Keratinocyte (primary cell): ENCODE data around the gene GIN1. TPM values are rescaled to one million over a fixed set of nuclear protein-coding genes. Genes with fewer than 3 reads are reported as not detected.
"Not testable (repeated sequence)": the region's sequence is repeated elsewhere in the genome, so short reads cannot be mapped to it uniquely, and the experiment has no call there.

Source experiments
- DNase-seq: peaks from one replicate; pipeline ENCODE4 v3.0.0-alpha.2; 2011; ENCODE audit warnings: low read depth, missing footprints, low spot score
- FAIRE-seq: peaks from 2 replicates; lab custom pipeline; 2011; peaks lifted over from hg19 to GRCh38; lab: Jason Lieb, UNC
- H2AFZ ChIP-seq: 2 replicates; pipeline ENCODE4 v1.6.0; 2012; ENCODE audit warnings: low read length, control low read depth, inconsistent platforms; ENCODE audit not compliant: control insufficient read depth
- H3K27ac ChIP-seq: 2 replicates; pipeline ENCODE4 v1.5.1; 2011; ENCODE audit warnings: low read length; ENCODE audit not compliant: control insufficient read depth, insufficient read depth
- H3K27me3 ChIP-seq: 3 replicates; pipeline ENCODE4 v1.6.0; 2011; ENCODE audit warnings: low read length; ENCODE audit not compliant: control insufficient read depth, insufficient read depth; ENCODE audit errors: extremely low read depth
- H3K36me3 ChIP-seq, 2 experiments: 2 replicates in 1 of 2; 3 replicates in 1 of 2; pipeline ENCODE4 v1.5.1; 2011; ENCODE audit warnings: low read length in 2 of 2, mild to moderate bottlenecking in 1 of 2; ENCODE audit not compliant: control insufficient read depth in 2 of 2, insufficient read depth in 2 of 2; ENCODE audit errors: extremely low read depth in 1 of 2
- H3K4me1 ChIP-seq: 3 replicates; pipeline ENCODE4 v1.5.1; 2011; ENCODE audit warnings: low read length; ENCODE audit not compliant: control insufficient read depth, insufficient read depth; ENCODE audit errors: extremely low read depth
- H3K4me2 ChIP-seq: 3 replicates; pipeline ENCODE4 v1.6.0; 2011; ENCODE audit warnings: low read depth, low read length; ENCODE audit not compliant: control insufficient read depth, insufficient read depth; ENCODE audit errors: extremely low read depth
- H3K4me3 ChIP-seq, 3 experiments: fragments of 200-600 bp in 1 of 3; sonication (generic) in 1 of 3; 2 replicates in 2 of 3; 3 replicates in 1 of 3; pipeline ENCODE4 v1.5.1; 2011 to 2016; ENCODE audit warnings: low read length in 3 of 3, mild to moderate bottlenecking in 3 of 3, control low read depth in 2 of 3, inconsistent platforms in 1 of 3, low read depth in 1 of 3, mixed read lengths in 1 of 3, mixed run types in 1 of 3, moderate library complexity in 1 of 3; ENCODE audit not compliant: control insufficient read depth in 2 of 3, insufficient read depth in 2 of 3; ENCODE audit errors: extremely low read depth in 1 of 3
- H3K79me2 ChIP-seq: 2 replicates; pipeline ENCODE4 v1.6.0; 2012; ENCODE audit warnings: low read length; ENCODE audit not compliant: control insufficient read depth, insufficient read depth
- H3K9ac ChIP-seq: 3 replicates; pipeline ENCODE4 v1.6.0; 2011; ENCODE audit warnings: low read length; ENCODE audit not compliant: control insufficient read depth, insufficient read depth; ENCODE audit errors: extremely low read depth
- H3K9me1 ChIP-seq: 3 replicates; pipeline ENCODE4 v1.6.0; 2011; ENCODE audit warnings: low read length; ENCODE audit not compliant: control insufficient read depth, insufficient read depth; ENCODE audit errors: extremely low read depth
- H3K9me3 ChIP-seq: 2 replicates; pipeline ENCODE4 v1.5.1; 2012; ENCODE audit warnings: low read depth, low read length; ENCODE audit not compliant: control insufficient read depth
- H4K20me1 ChIP-seq: 3 replicates; pipeline ENCODE4 v1.6.0; 2011; ENCODE audit warnings: low read length; ENCODE audit not compliant: control insufficient read depth, insufficient read depth; ENCODE audit errors: extremely low read depth
- CTCF ChIP-seq, 3 experiments: IDR thresholded peaks in 1 of 3; conservative IDR thresholded peaks in 1 of 3; optimal IDR thresholded peaks in 1 of 3; 2 replicates in 2 of 3; 3 replicates in 1 of 3; pipeline versions ENCODE3 to v1.5.1; 2011; ENCODE audit warnings: low read length in 3 of 3, mild to moderate bottlenecking in 3 of 3, moderate library complexity in 2 of 3, control low read depth in 1 of 3, inconsistent platforms in 1 of 3; ENCODE audit not compliant: insufficient read depth in 2 of 3; ENCODE audit errors: extremely low read depth in 1 of 3
- EZH2 ChIP-seq: IDR thresholded peaks from one replicate; pipeline ENCODE4 v1.6.1; 2012; ENCODE audit warnings: inconsistent platforms, mild to moderate bottlenecking, low read length, moderate library complexity
- dilution Hi-C: fragments of 300-500 bp; cut with MboI; formaldehyde crosslinking; loops from one replicate; pipeline ENCODE4 v1.7.0; 2020; ENCODE audit warnings: low sequenced_read_pairs; ENCODE audit not compliant: extremely low pct_ligation_motif_present
- polyA plus RNA-seq, 5 experiments: library from polyadenylated mRNA; depleted of rRNA in 3 of 5; stranded (reverse) in 3 of 5; stranded (forward) in 1 of 5; unstranded in 1 of 5; fragments of >200 nt; gene quantifications; 1 replicate in 1 of 5; 2 replicates in 3 of 5; 3 replicates in 1 of 5; pipeline versions ENCODE4 v1.2.1 to v1.2.3, GENCODE V29; 2011 to 2012; ENCODE audit warnings: missing spikeins in 2 of 5, low read depth in 1 of 5, low replicate concordance in 1 of 5

Gene GIN1
- polyA plus RNA-seq, 1 donor (not counting 4 experiments of a cell fraction or from before 2014, with no cell fraction given): 8.9 TPM

DNA sequence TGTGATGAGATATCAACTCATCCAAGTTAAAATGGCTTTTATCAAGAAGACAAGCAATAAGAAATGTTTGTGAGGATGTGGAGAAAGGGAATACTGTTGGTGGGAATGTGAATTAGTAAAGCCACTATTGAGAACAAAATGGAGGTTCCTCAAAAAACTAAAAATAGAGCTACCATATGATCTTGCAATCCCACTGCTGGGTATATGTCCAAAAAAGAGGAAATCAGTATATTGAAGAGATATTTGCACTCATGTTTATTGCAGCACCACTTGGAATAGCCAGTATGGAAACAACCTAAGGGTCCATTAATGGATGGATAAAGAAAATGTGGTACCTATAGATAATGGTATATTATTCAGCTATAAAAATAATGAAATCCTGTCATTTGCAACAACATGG lies 25.3 kb upstream of the GIN1 start:
- no peak for TF ChIP-seq CTCF (optimal IDR thresholded peaks at IDR 0.05 in 1 of 3, IDR thresholded peaks at IDR 0.05 in 1 of 3, conservative IDR thresholded peaks at IDR 0.05 in 1 of 3; ENCODE audit: extremely low read depth in 1 of 3, insufficient read depth in 2 of 3, low read length in 3 of 3)
- TF ChIP-seq EZH2: no peak
- FAIRE-seq: no peak

GRCh38 chr5:103142132-103142531 lies 22.2 kb upstream of the GIN1 start:
- FAIRE-seq, DNase-seq, H3K27ac ChIP-seq, H3K4me1 ChIP-seq, H3K79me2 ChIP-seq, dilution Hi-C loops, H4K20me1 ChIP-seq, H3K9ac ChIP-seq, H2AFZ ChIP-seq, H3K36me3 ChIP-seq, H3K9me1 ChIP-seq, H3K27me3 ChIP-seq, H3K4me2 ChIP-seq, H3K9me3 ChIP-seq, H3K4me3 ChIP-seq: not testable (repeated sequence)

More for the DNA sequence above, 25.3 kb upstream of the GIN1 start:
- H3K9me1 ChIP-seq: no peaks in the 10 kb centered on the region
- no peaks in the 10 kb centered on the region for H3K79me2 ChIP-seq
- H3K9ac ChIP-seq: no peak overlapping the region
- no peaks in the 10 kb centered on the region for H4K20me1 ChIP-seq
- no peak overlapping the region for H2AFZ ChIP-seq
- H3K9me3 ChIP-seq: no peaks in the 10 kb centered on the region
- dilution Hi-C loops: no loop called here
- H3K36me3 ChIP-seq: no peaks in the 10 kb centered on the region
- no peak for DNase-seq
- no peaks in the 10 kb centered on the region for H3K27me3 ChIP-seq
- H3K4me3 ChIP-seq: no peak overlapping the region
- no peak overlapping the region for H3K27ac ChIP-seq
- H3K4me2 ChIP-seq: no peak overlapping the region
- H3K4me1 ChIP-seq: no peaks in the 10 kb centered on the region

- DNase-seq (peak; percentile 36), FAIRE-seq (peak; percentile 88)
- Histone ChIP-seq H2AFZ (no peak overlapping the region), H3K27ac (no peak overlapping the region), H3K36me3 (no peaks in the 10 kb centered on the region), H3K9me3 (no peaks in the 10 kb centered on the region), H3K9ac (no peak overlapping the region), H3K4me1 (no peaks in the 10 kb centered on the region), H3K79me2 (no peaks in the 10 kb centered on the region), H3K9me1 (no peaks in the 10 kb centered on the region), H3K27me3 (no peaks in the 10 kb centered on the region), H3K4me2 (no peak overlapping the region), H3K4me3 (no peak overlapping the region), H4K20me1 (no peaks in the 10 kb centered on the region)
- dilution Hi-C loops: no loop called here
- TF ChIP-seq EZH2 (no peak), CTCF (optimal IDR thresholded peaks at IDR 0.05 in 1 of 3, IDR thresholded peaks at IDR 0.05 in 1 of 3, conservative IDR thresholded peaks at IDR 0.05 in 1 of 3; ENCODE audit: extremely low read depth in 1 of 3, insufficient read depth in 2 of 3, low read length in 3 of 3) (peak; percentile 82 to 88 (median 86))
These were observed 19.4 kb upstream of the GIN1 start for GRCh38 chr5:103139264-103139865.
